Measurements from ENCODE around the gene PAGR1. TPM values are rescaled to one million over a fixed set of nuclear protein-coding genes. Genes with fewer than 3 reads are reported as not detected.

Gene PAGR1
- total and polyA plus RNA-seq, 2 of the 13 experiments (the other 11 are each of a cell fraction or from before 2014, with no cell fraction given): 9.8 to 66.4 TPM

DNA sequence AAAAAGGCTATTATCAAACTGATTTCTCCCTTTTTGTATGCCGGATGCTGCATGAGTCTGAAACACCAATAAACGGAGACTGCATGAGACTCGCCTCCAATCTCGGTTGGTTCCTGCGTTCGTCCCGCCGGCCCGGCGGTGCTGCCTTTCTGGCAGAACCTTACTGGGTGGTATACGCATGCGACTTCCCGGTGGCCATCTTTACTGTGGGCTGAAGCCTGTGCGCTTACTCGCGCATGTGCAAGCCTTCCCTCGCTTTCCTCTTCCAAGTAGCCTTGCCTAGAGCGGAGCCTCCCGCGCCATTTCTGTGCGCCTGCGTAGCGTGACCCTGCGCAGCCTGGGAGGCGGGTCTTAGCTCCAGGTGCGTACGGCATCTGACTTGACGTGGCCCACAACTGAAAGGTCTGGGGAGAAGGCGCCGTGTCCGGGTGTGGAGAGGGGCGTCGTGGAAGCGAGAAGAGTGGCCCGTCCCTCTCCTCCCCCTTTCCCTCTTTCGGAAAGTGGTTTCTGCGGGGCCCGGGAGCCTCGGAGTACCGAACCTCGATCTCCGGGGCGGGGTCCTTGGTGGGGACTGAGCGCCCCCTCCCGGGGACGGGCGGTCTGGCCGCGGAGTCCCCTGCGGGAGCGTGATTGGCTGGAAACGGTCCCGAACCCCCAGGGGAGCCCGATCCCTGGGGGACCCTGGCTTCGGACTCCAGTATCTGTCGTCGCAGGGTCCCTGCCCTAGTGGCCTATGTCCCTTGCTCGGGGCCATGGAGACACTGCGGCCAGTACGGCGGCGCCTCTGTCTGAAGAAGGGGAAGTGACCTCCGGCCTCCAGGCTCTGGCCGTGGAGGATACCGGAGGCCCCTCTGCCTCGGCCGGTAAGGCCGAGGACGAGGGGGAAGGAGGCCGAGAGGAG is at the start of gene PAGR1 (continued):
- no peak for TF ChIP-seq CEBPB (IDR thresholded peaks at IDR 0.05; ENCODE audit: borderline replicate concordance, low read depth, low read length)
- peak; percentile 44; the same call in 1 of the 2 replicates for TF ChIP-seq KMT2A (CRISPR knock-in tag; IDR thresholded peaks at IDR 0.05)
- TF ChIP-seq SKIL (CRISPR knock-in tag; IDR thresholded peaks at IDR 0.05; ENCODE audit: borderline replicate concordance): no peak; the same call in 1 of the 2 replicates
- TF ChIP-seq ARNT (IDR thresholded peaks at IDR 0.05): no peak
- no peak for TF ChIP-seq PCBP2 (optimal IDR thresholded peaks at IDR 0.05; ENCODE audit: low read depth, low read length, poor library complexity, severe bottlenecking)
- TF ChIP-seq ZNF558 (CRISPR knock-in tag; IDR thresholded peaks at IDR 0.05; ENCODE audit: borderline replicate concordance): peak; percentile 22; the same call in 1 of the 2 replicates
- TF ChIP-seq HNRNPUL1 (IDR thresholded peaks at IDR 0.05; ENCODE audit: low read depth, low read length): no peak
- TF ChIP-seq SPEN (CRISPR knock-in tag; IDR thresholded peaks at IDR 0.05; ENCODE audit: low read depth): peak; percentile 94
- TF ChIP-seq SIN3B (IDR thresholded peaks at IDR 0.05; ENCODE audit: low read length): peak; percentile 80
- 0 out of 2 replicates have a peak, but pooled peaks have one; percentile 90 for TF ChIP-seq ZNF34 (CRISPR knock-in tag; IDR thresholded peaks at IDR 0.05; ENCODE audit: borderline replicate concordance)
- TF ChIP-seq ZNF614 (CRISPR knock-in tag; IDR thresholded peaks at IDR 0.05; ENCODE audit: borderline replicate concordance): 0 out of 2 replicates have a peak, but pooled peaks have one; percentile 64
- TF ChIP-seq HDAC1 (CRISPR knock-in tag; IDR thresholded peaks at IDR 0.05): peak; percentile 81
- TF ChIP-seq ZNF660 (CRISPR knock-in tag; IDR thresholded peaks at IDR 0.05; ENCODE audit: borderline replicate concordance, low read depth): 0 out of 2 replicates have a peak, but pooled peaks have one; percentile 71
- TF ChIP-seq, protein P1, sequence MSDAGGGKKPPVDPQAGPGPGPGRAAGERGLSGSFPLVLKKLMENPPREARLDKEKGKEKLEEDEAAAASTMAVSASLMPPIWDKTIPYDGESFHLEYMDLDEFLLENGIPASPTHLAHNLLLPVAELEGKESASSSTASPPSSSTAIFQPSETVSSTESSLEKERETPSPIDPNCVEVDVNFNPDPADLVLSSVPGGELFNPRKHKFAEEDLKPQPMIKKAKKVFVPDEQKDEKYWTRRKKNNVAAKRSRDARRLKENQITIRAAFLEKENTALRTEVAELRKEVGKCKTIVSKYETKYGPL (CRISPR knock-in tag; IDR thresholded peaks at IDR 0.05): no peak
- TF ChIP-seq EED (CRISPR knock-in tag; IDR thresholded peaks at IDR 0.05): peak; percentile 74
- TF ChIP-seq NCOA2 (CRISPR knock-in tag; IDR thresholded peaks at IDR 0.05): no peak
- 0 out of 2 replicates have a peak, but pooled peaks have one; percentile 40 for TF ChIP-seq HMG20A (CRISPR knock-in tag; IDR thresholded peaks at IDR 0.05; ENCODE audit: borderline replicate concordance)
- peak; percentile 85; the same call in 1 of the 2 replicates for TF ChIP-seq ZBTB3 (CRISPR knock-in tag; IDR thresholded peaks at IDR 0.05; ENCODE audit: borderline replicate concordance, low read depth)
- peak; percentile 88; the same call in 1 of the 2 replicates for TF ChIP-seq FLYWCH1 (CRISPR knock-in tag; IDR thresholded peaks at IDR 0.05)
- TF ChIP-seq FOSL1 (CRISPR knock-in tag; IDR thresholded peaks at IDR 0.05; ENCODE audit: borderline replicate concordance): no peak; the same call in 1 of the 2 replicates
- TF ChIP-seq GRHL1 (CRISPR knock-in tag; conservative IDR thresholded peaks at IDR 0.05): no peak
- TF ChIP-seq TCF12 (IDR thresholded peaks at IDR 0.05): no peak
- peak; percentile 70; the same call in 1 of the 2 replicates for TF ChIP-seq TCF12 (CRISPR knock-in tag; IDR thresholded peaks at IDR 0.05)
- TF ChIP-seq GABPB1 (CRISPR knock-in tag; IDR thresholded peaks at IDR 0.05): peak; percentile 90
- peak; percentile 97 for TF ChIP-seq AGO2 (optimal IDR thresholded peaks at IDR 0.05; ENCODE audit: low read depth, low read length)
- TF ChIP-seq HNRNPL (IDR thresholded peaks at IDR 0.05; ENCODE audit: low read depth, low read length): no peak

All from HepG2 (cell line).